GM12878 (cell line): ENCODE data around the gene DDX42. TPM values are rescaled to one million over a fixed set of nuclear protein-coding genes. Genes with fewer than 3 reads are reported as not detected.

Source experiments
- ATAC-seq: fragments of 200-7000 bp; cut with Tn5 transposase; 3 replicates; pipeline ENCODE4 v1.9.1; 2020; ENCODE audit warnings: mild to moderate bottlenecking, moderate library complexity
- BruUV-seq: library from RNA; stranded (reverse); fragments of 400-500 nt; replicated peaks from 2 replicates; lab custom pipeline; 2021; lab: Mats Ljungman, UMichigan
- CTCF ChIA-PET: fragments of 300-600 bp; sonication (Branson Sonifier 250); formaldehyde crosslinking; extraction: SDS; loops from one replicate; lab custom pipeline; 2021; ENCODE audit warnings: inconsistent platforms; lab: Yijun Ruan, JAX
- POLR2A ChIA-PET: fragments of 350-600 bp; formaldehyde crosslinking; extraction: SDS; loops from one replicate; lab custom pipeline; 2021; ENCODE audit warnings: inconsistent platforms; lab: Charles Lee
- RAD21 ChIA-PET: fragments of 300-600 bp; sonication (Branson Sonifier 250); formaldehyde crosslinking; loops from one replicate; lab custom pipeline; 2023; ENCODE audit warnings: antibody characterized with exemption; ENCODE audit not compliant: unreplicated experiment; lab: Charles Lee
- SMC1A ChIA-PET: fragments of 300-600 bp; sonication (Branson Sonifier 250); formaldehyde crosslinking; loops from one replicate; lab custom pipeline; 2023; ENCODE audit not compliant: unreplicated experiment, uncharacterized antibody; lab: Charles Lee
- DNase-seq: peaks from one replicate; pipeline ENCODE4 v3.0.0-alpha.2; 2011; ENCODE audit warnings: low read depth, low spot score
- FAIRE-seq: peaks from 3 replicates; lab custom pipeline; 2011; peaks lifted over from hg19 to GRCh38; lab: Jason Lieb, UNC
- H2AFZ ChIP-seq: 2 replicates; pipeline ENCODE4 v1.6.0; 2011; ENCODE audit warnings: low read depth, low read length, control low read depth; ENCODE audit not compliant: control insufficient read depth
- H3K27ac ChIP-seq: 2 replicates; pipeline ENCODE4 v1.5.1; 2011; ENCODE audit warnings: control low read depth; ENCODE audit not compliant: control insufficient read depth, insufficient read depth
- H3K27me3 ChIP-seq, 2 experiments: replicated peaks in 1 of 2; 2 replicates each; pipeline versions ENCODE4 v1.6.0 to v1.6.1; 2011; ENCODE audit warnings: low read length in 1 of 2; ENCODE audit not compliant: control insufficient read depth in 2 of 2, insufficient read depth in 2 of 2
- H3K36me3 ChIP-seq, 2 experiments: 2 replicates each; pipeline ENCODE4 v1.5.1; 2011; ENCODE audit warnings: low read length in 1 of 2; ENCODE audit not compliant: control insufficient read depth in 2 of 2, insufficient read depth in 2 of 2
- H3K4me1 ChIP-seq: 2 replicates; pipeline ENCODE4 v1.6.1; 2011; ENCODE audit warnings: mild to moderate bottlenecking, low read length, moderate library complexity, mixed read lengths; ENCODE audit not compliant: control insufficient read depth, insufficient read depth
- H3K4me2 ChIP-seq: 2 replicates; pipeline ENCODE4 v1.6.0; 2011; ENCODE audit warnings: control low read depth; ENCODE audit not compliant: control insufficient read depth, insufficient read depth
- H3K4me3 ChIP-seq: fragments of 200-600 bp; sonication (generic); 2 replicates; pipeline ENCODE4 v1.5.1; 2016
- H3K79me2 ChIP-seq: 2 replicates; pipeline ENCODE4 v1.6.0; 2011; ENCODE audit warnings: low read length; ENCODE audit not compliant: control insufficient read depth, insufficient read depth
- H3K9ac ChIP-seq: 2 replicates; pipeline ENCODE4 v1.8.0; 2011; ENCODE audit warnings: low read length, control low read depth, mixed read lengths; ENCODE audit not compliant: control insufficient read depth, insufficient read depth
- H3K9me3 ChIP-seq: replicated peaks from 3 replicates; pipeline ENCODE4 v1.5.1; 2011; ENCODE audit warnings: mild to moderate bottlenecking, low read length; ENCODE audit not compliant: control insufficient read depth, insufficient read depth
- H4K20me1 ChIP-seq: 2 replicates; pipeline ENCODE4 v1.6.0; 2011; ENCODE audit not compliant: control insufficient read depth, insufficient read depth
- CBX5 ChIP-seq: sonication (generic); IDR thresholded peaks from 2 replicates; pipeline ENCODE4 v1.6.1; 2016; ENCODE audit warnings: low read depth, moderate library complexity, mild to moderate bottlenecking, inconsistent platforms
- CHD2 ChIP-seq: IDR thresholded peaks from 2 replicates; pipeline ENCODE4 v1.6.1; 2011; ENCODE audit warnings: low read depth, low read length, improper control_type of control experiment, borderline replicate concordance
- HDAC2 ChIP-seq: fragments of 200-600 bp; sonication (generic); IDR thresholded peaks from 2 replicates; pipeline ENCODE4 v1.6.1; 2017
- PML ChIP-seq: IDR thresholded peaks from 2 replicates; pipeline ENCODE4 v1.6.1; 2012; ENCODE audit warnings: low read length, inconsistent platforms
- POLR2AphosphoS5 ChIP-seq: IDR thresholded peaks from 2 replicates; pipeline ENCODE4 v1.6.1; 2011; ENCODE audit warnings: mild to moderate bottlenecking, low read length, inconsistent platforms
- RAD51 ChIP-seq: fragments of 450-650 bp; IDR thresholded peaks from 2 replicates; pipeline ENCODE4 v1.6.1; 2016; ENCODE audit warnings: moderate library complexity, mild to moderate bottlenecking, inconsistent platforms
- RCOR1 ChIP-seq: conservative IDR thresholded peaks from 2 replicates; pipeline ENCODE4 v1.6.1; 2012; ENCODE audit warnings: low read depth, low read length, improper control_type of control experiment
- ZSCAN29 ChIP-seq: fragments of 450-650 bp; IDR thresholded peaks from 2 replicates; pipeline ENCODE4 v1.6.1; 2017; ENCODE audit warnings: mild to moderate bottlenecking, moderate library complexity
- WGBS: methylation state at CpG from one replicate; pipeline ENCODE4 v1.1.6; 2016; ENCODE audit warnings: low lambda C conversion rate; ENCODE audit not compliant: insufficient replicate concordance, insufficient coverage; ENCODE audit errors: missing lambda C conversion rate; 5-methylcytosine and 5-hydroxymethylcytosine counted together
- in situ Hi-C: fragments of 300-500 bp; cut with MboI; formaldehyde crosslinking; loops from 9 replicates; pipeline ENCODE4 v1.14.3; 2018; ENCODE audit warnings: mixed read lengths
- intact Hi-C: fragments of 100-400 bp; cut with micrococcal nuclease; formaldehyde crosslinking; loops from one replicate; pipeline ENCODE4 v1.14.2; 2022; ENCODE audit not compliant: unreplicated experiment
- polyA plus RNA-seq, 11 experiments: library from polyadenylated mRNA; depleted of rRNA in 4 of 11; unstranded in 6 of 11; stranded (reverse) in 5 of 11; fragments of >200 nt; fragmentation: Nextera tagmentation in 4 of 11; fragmentation: Illumina TruSeq in 1 of 11; extraction: Ambion mirVana in 4 of 11; extraction: Trizol in 1 of 11; gene quantifications; 1 replicate in 1 of 11; 2 replicates in 10 of 11; pipeline versions ENCODE4 v1.2.1 to v1.2.3, GENCODE V29; 2011 to 2016; ENCODE audit warnings: inconsistent platforms in 2 of 11, missing spikeins in 2 of 11, low read depth in 1 of 11
- total RNA-seq, 4 experiments: library from RNA; depleted of rRNA in 3 of 4; stranded (reverse); fragments of >200 nt in 3 of 4; fragmentation: Illumina TruSeq in 1 of 4; extraction: Trizol in 1 of 4; gene quantifications; 2 replicates each; pipeline versions ENCODE4 v1.2.1 to v1.2.3, GENCODE V29; 2013 to 2021
- TF ChIP-seq, protein P1 (sequence below): fragments of 450-650 bp; IDR thresholded peaks from 2 replicates; pipeline ENCODE4 v1.6.1; 2017; ENCODE audit warnings: mild to moderate bottlenecking, moderate library complexity
- TF ChIP-seq, protein P2 (sequence below), 3 experiments: IDR thresholded peaks in 2 of 3; conservative IDR thresholded peaks in 1 of 3; 2 replicates each; pipeline ENCODE4 v1.5.1; 2011; ENCODE audit warnings: low read depth in 3 of 3, low read length in 3 of 3, mild to moderate bottlenecking in 3 of 3, control low read depth in 2 of 3, moderate library complexity in 2 of 3, inconsistent platforms in 1 of 3, mixed read lengths in 1 of 3; ENCODE audit not compliant: control insufficient read depth in 2 of 3, insufficient read depth in 1 of 3; ENCODE audit errors: extremely low read depth in 1 of 3
- TF ChIP-seq, protein P3 (sequence below): fragments of 150-350 bp; IDR thresholded peaks from 2 replicates; pipeline ENCODE4 v1.6.1; 2014; ENCODE audit warnings: mild to moderate bottlenecking, low read depth, low read length

DDX42 gene
- total and polyA plus RNA-seq, 10 of the 15 experiments (the other 5 are each of a cell fraction or from before 2014, with no cell fraction given) = 14.6 to 147 (median 65.3) TPM

DNA sequence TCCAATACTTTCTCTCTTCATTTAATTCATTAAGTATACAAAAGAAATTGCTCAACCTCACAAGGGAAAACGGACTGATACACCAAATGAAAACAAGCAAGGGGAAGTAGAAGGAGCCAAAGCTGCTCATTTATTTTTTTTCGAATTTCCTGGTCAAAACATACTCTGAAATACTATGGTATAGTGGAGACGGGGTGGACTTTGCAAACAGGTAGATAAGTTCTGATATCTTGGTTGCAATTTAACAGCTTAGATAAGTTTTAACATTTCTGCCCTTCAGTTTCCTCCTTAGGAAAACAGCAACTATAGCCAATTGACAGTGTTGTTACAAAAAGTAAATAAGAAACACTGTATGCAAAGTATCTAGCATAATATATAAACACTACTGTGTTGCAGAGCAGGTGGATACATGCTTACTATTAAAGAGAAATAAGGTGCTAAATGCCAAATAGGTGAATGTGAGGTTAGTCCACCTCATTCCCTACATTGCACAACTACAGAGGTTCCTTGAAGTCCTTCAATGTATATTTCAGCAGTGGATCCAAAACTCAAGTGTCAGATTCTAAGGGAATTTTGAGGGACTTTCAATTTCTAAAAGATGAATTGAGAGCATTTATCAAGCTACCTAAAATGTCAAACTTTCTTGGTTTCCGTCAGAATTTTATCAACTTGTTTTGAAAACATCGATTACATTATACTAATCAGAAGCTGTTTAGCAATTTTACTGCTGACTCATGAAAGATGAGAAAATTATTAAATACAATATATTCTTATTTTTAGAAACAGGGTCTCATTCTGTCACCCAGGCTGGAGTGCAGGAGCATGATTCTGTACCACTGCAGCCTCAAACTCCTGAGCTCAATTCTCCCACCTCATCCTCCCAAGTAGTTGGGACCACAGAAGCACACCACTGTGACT lies 11.6 kb upstream of the DDX42 start:
- ChIA-PET SMC1A (interaction anchor here (0.6 to 1.9 kb wide), 4 partner anchors 11 to 109 kb away, joined by 3 to 5 read pairs (median 4); partner anchors contain the start of gene CCDC47), CTCF (interaction anchor here (1.0 to 1.3 kb wide), 4 partner anchors 11 to 150 kb away, joined by 3 read pairs; partner anchors contain the start of genes CCDC47 and DDX42), RAD21 (no interaction called here), POLR2A (interaction anchor here (0.7 to 1.1 kb wide), 5 partner anchors 10 to 81 kb away, joined by 3 to 4 read pairs (median 3); no protein-coding TSS in a partner anchor)
- Histone ChIP-seq H3K9ac (no peak overlapping the region), H3K4me1 (no peaks in the 10 kb centered on the region; the same call in 1 of the 2 replicates), H3K27ac (no peak overlapping the region), H3K4me2 (no peak overlapping the region), H3K36me3 (peaks cover 10 to 14% of the 10 kb centered on the region in 2 experiments), H3K4me3 (no peak overlapping the region), H2AFZ (no peak overlapping the region), H3K9me3 (no peaks in the 10 kb centered on the region), H4K20me1 (peaks cover 3% of the 10 kb centered on the region; the same call in 1 of the 2 replicates), H3K79me2 (peaks cover 19% of the 10 kb centered on the region), H3K27me3 (no peaks in the 10 kb centered on the region)
- 76% methylated on average over 5 of the region's 5 CpGs for WGBS
- ATAC-seq (no peak), DNase-seq (no peak), FAIRE-seq (no peak)
- in situ Hi-C loops = no loop called here
- intact Hi-C loops = no loop called here
- TF ChIP-seq PML (no peak), POLR2AphosphoS5 (no peak), RAD51 (no peak), CHD2 (no peak), ZSCAN29 (no peak), CBX5 (no peak), RCOR1 (no peak), HDAC2 (no peak)
- TF ChIP-seq, protein P1, sequence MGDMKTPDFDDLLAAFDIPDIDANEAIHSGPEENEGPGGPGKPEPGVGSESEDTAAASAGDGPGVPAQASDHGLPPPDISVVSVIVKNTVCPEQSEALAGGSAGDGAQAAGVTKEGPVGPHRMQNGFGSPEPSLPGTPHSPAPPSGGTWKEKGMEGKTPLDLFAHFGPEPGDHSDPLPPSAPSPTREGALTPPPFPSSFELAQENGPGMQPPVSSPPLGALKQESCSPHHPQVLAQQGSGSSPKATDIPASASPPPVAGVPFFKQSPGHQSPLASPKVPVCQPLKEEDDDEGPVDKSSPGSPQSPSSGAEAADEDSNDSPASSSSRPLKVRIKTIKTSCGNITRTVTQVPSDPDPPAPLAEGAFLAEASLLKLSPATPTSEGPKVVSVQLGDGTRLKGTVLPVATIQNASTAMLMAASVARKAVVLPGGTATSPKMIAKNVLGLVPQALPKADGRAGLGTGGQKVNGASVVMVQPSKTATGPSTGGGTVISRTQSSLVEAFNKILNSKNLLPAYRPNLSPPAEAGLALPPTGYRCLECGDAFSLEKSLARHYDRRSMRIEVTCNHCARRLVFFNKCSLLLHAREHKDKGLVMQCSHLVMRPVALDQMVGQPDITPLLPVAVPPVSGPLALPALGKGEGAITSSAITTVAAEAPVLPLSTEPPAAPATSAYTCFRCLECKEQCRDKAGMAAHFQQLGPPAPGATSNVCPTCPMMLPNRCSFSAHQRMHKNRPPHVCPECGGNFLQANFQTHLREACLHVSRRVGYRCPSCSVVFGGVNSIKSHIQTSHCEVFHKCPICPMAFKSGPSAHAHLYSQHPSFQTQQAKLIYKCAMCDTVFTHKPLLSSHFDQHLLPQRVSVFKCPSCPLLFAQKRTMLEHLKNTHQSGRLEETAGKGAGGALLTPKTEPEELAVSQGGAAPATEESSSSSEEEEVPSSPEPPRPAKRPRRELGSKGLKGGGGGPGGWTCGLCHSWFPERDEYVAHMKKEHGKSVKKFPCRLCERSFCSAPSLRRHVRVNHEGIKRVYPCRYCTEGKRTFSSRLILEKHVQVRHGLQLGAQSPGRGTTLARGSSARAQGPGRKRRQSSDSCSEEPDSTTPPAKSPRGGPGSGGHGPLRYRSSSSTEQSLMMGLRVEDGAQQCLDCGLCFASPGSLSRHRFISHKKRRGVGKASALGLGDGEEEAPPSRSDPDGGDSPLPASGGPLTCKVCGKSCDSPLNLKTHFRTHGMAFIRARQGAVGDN = no peak
- TF ChIP-seq, protein P2, sequence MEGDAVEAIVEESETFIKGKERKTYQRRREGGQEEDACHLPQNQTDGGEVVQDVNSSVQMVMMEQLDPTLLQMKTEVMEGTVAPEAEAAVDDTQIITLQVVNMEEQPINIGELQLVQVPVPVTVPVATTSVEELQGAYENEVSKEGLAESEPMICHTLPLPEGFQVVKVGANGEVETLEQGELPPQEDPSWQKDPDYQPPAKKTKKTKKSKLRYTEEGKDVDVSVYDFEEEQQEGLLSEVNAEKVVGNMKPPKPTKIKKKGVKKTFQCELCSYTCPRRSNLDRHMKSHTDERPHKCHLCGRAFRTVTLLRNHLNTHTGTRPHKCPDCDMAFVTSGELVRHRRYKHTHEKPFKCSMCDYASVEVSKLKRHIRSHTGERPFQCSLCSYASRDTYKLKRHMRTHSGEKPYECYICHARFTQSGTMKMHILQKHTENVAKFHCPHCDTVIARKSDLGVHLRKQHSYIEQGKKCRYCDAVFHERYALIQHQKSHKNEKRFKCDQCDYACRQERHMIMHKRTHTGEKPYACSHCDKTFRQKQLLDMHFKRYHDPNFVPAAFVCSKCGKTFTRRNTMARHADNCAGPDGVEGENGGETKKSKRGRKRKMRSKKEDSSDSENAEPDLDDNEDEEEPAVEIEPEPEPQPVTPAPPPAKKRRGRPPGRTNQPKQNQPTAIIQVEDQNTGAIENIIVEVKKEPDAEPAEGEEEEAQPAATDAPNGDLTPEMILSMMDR (IDR thresholded peaks at IDR 0.05 in 2 of 3, conservative IDR thresholded peaks at IDR 0.05 in 1 of 3; ENCODE audit: control insufficient read depth in 2 of 3, extremely low read depth in 1 of 3, insufficient read depth in 1 of 3, low read depth in 3 of 3, low read length in 3 of 3) = no peak
- TF ChIP-seq, protein P3, sequence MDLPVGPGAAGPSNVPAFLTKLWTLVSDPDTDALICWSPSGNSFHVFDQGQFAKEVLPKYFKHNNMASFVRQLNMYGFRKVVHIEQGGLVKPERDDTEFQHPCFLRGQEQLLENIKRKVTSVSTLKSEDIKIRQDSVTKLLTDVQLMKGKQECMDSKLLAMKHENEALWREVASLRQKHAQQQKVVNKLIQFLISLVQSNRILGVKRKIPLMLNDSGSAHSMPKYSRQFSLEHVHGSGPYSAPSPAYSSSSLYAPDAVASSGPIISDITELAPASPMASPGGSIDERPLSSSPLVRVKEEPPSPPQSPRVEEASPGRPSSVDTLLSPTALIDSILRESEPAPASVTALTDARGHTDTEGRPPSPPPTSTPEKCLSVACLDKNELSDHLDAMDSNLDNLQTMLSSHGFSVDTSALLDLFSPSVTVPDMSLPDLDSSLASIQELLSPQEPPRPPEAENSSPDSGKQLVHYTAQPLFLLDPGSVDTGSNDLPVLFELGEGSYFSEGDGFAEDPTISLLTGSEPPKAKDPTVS = no peak
- BruUV-seq = no TSS peak
